Measurements from ENCODE around the gene SEZ6L.

DNA sequence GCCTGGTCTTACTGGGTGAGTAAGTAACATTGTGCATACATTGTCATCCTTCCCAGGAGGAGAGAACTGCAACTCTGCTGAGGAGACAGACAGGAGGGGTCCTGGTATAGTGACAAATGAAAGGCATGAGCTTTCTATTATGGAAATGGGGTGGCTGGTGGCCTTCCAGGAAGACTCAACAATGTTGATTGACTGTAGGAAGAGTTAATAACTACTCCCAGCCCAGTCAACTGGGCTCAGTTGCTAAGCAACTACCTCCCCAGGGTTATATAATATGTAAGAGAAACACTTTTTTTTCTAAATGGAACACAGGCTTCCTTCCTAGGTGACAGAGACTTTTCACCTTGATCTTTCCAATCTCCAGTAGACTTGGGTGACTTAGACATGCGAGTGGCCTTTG lies 28.2 kb downstream of the SEZ6L start:
- TF ChIP-seq GATA2 (IDR thresholded peaks at IDR 0.05; ENCODE audit: low read depth, low read length) (no peak), GATA3 (IDR thresholded peaks at IDR 0.05; ENCODE audit: low read depth, low read length) (no peak)

All from SH-SY5Y (cell line).